HepG2 (cell line): ENCODE measurements around the gene XPNPEP3.

Experiments
- HDAC1 ChIP-seq: sonication (generic); formaldehyde crosslinking; IDR thresholded peaks from 2 replicates; pipeline ENCODE4 v1.5.1; 2020; ENCODE audit warnings: mild to moderate bottlenecking, missing genetic modification reagents
- HMG20B ChIP-seq: conservative IDR thresholded peaks from 2 replicates; pipeline ENCODE4 v1.6.1; 2016; ENCODE audit warnings: missing genetic modification reagents, missing compliant biosample characterization
- NONO ChIP-seq, 2 experiments: fragments of 450-650 bp in 1 of 2; sonication (generic) in 1 of 2; formaldehyde crosslinking in 1 of 2; IDR thresholded peaks in 1 of 2; conservative IDR thresholded peaks in 1 of 2; 2 replicates each; pipeline versions ENCODE4 v1.6.1 to v1.8.0; 2017 to 2022; ENCODE audit warnings: mild to moderate bottlenecking in 1 of 2, missing genetic modification reagents in 1 of 2, moderate library complexity in 1 of 2
- SRSF9 ChIP-seq: fragments of 200-400 bp; formaldehyde crosslinking; IDR thresholded peaks from 2 replicates; pipeline ENCODE4 v1.6.1; 2018; ENCODE audit warnings: borderline replicate concordance, mild to moderate bottlenecking, low read depth, low read length; ENCODE audit not compliant: insufficient read depth, poor library complexity, severe bottlenecking
- ZBTB8A ChIP-seq: sonication (generic); formaldehyde crosslinking; IDR thresholded peaks from 2 replicates; pipeline ENCODE4 v1.4.0; 2020; ENCODE audit warnings: mild to moderate bottlenecking, low read depth, missing genetic modification reagents, borderline replicate concordance
- ZNF317 ChIP-seq: sonication (generic); formaldehyde crosslinking; IDR thresholded peaks from 2 replicates; pipeline ENCODE4 v1.5.0; 2020; ENCODE audit warnings: mild to moderate bottlenecking, missing genetic modification reagents
- ZNF567 ChIP-seq: sonication (generic); formaldehyde crosslinking; IDR thresholded peaks from 2 replicates; pipeline ENCODE4 v1.8.1; 2023; ENCODE audit warnings: mild to moderate bottlenecking, missing genetic modification reagents, borderline replicate concordance
- TF ChIP-seq, protein P1 (sequence below): sonication (generic); formaldehyde crosslinking; conservative IDR thresholded peaks from 2 replicates; pipeline ENCODE4 v1.5.0; 2020; ENCODE audit warnings: missing genetic modification reagents

DNA sequence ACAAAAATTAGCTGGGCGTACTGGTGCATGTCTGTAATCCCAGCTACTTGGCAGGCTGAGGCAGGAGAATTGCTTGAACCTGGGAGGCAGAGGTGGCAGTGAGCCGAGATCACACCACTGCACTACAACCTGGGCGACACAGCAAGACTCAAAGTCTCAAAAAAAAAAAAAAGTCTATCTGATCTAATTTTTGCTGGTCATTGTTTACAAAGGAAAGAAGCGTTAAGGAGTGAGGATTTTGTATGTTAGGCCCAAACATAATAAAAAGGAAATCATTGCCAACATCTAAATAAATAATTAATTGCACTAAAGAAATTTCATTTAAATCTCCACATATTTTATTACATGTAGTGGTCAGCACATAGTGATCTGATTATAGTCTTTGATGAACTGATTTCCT lies 97.2 kb downstream of the XPNPEP3 start:
- TF ChIP-seq SRSF9 (no peak), HDAC1 (CRISPR knock-in tag) (no peak), NONO (IDR thresholded peaks at IDR 0.05) (no peak), NONO (CRISPR knock-in tag; conservative IDR thresholded peaks at IDR 0.05) (no peak), ZNF567 (no peak), ZNF317 (CRISPR knock-in tag) (no peak), HMG20B (CRISPR knock-in tag) (no peak), ZBTB8A (CRISPR knock-in tag) (no peak)
- TF ChIP-seq, protein P1, sequence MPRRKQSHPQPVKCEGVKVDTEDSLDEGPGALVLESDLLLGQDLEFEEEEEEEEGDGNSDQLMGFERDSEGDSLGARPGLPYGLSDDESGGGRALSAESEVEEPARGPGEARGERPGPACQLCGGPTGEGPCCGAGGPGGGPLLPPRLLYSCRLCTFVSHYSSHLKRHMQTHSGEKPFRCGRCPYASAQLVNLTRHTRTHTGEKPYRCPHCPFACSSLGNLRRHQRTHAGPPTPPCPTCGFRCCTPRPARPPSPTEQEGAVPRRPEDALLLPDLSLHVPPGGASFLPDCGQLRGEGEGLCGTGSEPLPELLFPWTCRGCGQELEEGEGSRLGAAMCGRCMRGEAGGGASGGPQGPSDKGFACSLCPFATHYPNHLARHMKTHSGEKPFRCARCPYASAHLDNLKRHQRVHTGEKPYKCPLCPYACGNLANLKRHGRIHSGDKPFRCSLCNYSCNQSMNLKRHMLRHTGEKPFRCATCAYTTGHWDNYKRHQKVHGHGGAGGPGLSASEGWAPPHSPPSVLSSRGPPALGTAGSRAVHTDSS (CRISPR knock-in tag), result no peak
